Caki2 (cell line): ENCODE measurements around the gene LMCD1. TPM values are rescaled to one million over a fixed set of nuclear protein-coding genes. Genes with fewer than 3 reads are reported as not detected.
"Not testable (repeated sequence)": the region's sequence is repeated elsewhere in the genome, so short reads cannot be mapped to it uniquely, and the experiment has no call there.

ENCODE experiments used
- DNase-seq: peaks from one replicate; pipeline ENCODE4 v3.0.0-alpha.2; 2015; ENCODE audit warnings: low read depth
- in situ Hi-C: cut with HindIII; loops from 2 replicates; pipeline ENCODE4 v1.10.0; 2016; ENCODE audit warnings: low sequenced_read_pairs, low pct_unique_long_range_greater_than_20kb, mixed read lengths
- total RNA-seq: library from RNA; depleted of rRNA; stranded (reverse); fragments of >200 nt; shearing (Covaris generic); gene quantifications from 2 replicates; pipeline ENCODE4 v1.2.3, GENCODE V29; 2014; ENCODE audit warnings: low replicate concordance

Gene LMCD1
- total RNA-seq, 1 experiment from 2014 or later, result 50.1 TPM

DNA sequence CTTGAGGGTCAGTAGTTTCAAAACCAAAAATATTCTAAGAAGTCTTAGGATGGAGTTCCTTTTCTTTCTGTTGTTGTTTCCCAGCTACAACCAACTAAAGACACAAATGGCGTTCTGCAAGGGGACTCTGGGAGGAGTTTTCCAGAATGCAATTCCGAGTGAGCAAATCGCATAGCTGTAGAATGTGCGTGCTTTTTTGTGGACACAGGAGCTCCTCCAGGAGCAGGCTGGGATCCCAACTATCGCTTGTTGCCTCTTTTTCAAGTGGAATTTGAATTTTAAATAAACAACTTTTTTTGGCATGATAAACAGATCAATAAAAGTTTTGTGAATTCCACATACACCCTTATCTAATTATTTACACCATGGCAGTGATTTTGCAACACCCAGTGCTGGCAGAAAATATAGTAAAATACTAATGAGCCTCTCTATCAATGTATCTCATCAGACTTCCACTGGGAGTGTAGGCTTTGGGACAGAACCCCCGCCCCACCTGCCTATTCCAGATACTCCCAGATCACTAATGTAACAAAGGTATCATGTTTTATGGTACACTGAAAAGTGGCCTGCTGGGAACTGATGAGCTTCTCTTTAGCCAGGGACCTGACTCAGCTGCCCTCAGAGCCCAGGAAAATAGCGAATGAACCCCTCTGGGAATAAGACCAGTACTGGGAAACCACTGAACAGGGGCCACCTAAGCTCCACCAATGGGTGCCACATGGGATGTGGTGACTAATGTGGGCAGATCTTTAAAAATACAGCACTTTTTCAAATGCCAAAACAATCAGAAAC, 66.4 kb downstream of the LMCD1 start:
- in situ Hi-C loops, result no loop called here
- no peak for DNase-seq

DNA sequence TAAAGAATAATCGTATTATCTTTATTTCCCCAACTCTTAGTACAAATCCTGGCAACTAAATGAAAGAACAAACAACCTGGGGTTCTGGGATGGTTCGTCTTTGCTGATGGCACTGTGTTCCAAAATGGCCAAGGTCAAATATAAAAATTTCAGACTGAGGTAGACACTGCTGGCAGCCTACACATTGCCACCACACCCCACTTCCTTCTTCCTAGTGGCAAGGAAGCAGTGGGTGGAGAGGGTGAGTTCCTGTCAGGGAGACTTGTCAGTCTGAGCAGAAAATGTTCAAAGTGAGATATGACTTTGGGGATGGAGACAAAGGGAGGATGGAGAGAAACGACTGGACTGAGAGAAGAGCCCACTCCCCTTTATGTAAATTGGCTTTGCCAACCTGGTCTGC, 69.6 kb downstream of the LMCD1 start:
- no peak for DNase-seq
- in situ Hi-C loops, result no loop called here

DNA sequence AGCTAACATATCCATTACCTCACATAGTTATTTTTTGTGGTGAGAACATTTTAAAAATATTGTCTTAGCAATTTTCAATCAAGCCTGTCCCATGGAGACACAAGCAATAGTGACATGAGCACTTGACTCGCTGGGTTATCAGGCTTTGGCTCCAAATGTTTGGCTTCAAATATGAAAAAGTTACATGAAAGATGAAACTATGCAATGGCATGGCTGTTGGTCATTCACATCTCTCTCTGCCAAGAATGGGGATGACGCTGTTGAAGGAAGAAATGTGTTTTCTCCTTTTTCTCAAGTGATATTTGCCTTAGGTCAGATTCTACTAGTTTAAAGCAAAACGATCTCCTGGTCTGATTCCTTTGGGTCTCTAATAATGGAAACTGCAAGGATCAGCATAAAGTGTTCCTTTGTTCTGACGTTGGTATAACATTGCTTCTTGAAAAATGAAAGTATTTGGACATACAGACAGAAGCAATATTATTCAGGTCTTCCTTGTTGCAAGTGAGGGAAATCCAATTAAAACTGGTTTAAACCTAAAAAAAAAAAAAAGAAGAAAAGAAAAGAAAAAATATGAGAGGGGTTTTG, 71.8 kb downstream of the LMCD1 start:
- no peak for DNase-seq
- in situ Hi-C loops, result no loop called here

DNA sequence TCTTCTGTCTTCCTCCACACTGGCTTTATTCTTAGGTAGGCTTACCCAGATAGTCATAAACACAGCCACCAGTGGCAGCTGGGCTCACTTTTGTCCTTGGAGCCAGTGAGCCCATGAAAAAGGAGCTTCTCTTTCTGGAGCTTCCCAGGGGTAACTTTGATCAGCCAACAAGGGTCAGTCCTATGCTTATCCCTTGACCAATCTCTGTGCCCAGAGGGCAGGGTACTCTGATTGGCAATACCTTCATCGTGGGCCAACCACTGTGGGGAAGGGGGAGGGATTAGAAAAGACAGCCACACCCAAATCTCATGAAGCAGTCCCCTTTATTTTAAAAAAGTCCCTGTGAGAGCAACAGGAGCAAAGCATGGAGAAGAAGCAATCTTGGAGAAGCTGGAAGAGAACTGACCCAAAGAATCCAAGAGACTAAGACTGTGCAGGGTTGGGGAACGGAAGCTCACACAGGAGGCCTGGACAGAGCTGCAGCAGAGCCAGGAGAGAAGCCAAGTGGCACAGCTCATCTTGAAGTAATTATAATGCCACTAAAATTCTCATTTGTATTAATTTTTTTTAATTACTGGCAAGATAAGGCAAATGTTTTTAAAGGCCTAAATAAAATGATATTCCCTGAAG, 72.5 kb downstream of the LMCD1 start:
- in situ Hi-C loops, result no loop called here
- no peak for DNase-seq

DNA sequence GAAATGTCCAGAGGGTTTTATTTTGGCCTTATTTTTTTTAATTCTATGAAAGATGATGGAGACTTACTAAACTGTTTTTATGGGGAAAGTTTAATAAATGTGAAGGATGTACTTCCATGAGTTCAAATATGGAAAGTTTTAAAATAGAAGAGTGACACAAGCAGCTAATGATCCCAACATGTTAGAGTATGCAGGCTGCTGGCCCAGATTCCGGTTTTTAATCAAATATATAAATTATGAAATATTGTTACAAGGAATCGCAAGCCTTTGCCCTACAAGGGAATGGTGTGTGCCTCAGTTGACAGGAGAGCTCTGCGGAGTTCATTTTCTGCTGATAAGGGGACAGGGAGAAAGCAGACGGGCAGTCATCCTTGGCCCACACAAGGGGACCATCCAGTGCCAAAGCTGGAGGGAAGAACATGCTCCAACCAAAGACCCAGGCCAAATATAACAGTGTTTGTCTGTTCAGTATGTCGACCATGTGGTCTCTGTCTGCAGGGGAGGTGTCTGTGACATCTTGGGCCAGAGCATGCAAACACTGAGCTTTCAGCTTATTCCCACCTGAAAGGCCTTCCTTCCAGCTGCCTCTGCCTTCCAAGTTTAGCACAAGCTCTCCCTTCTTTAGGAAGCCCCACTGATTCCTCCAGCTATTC, 73.2 kb downstream of the LMCD1 start:
- no peak for DNase-seq
- in situ Hi-C loops, result no loop called here

DNA sequence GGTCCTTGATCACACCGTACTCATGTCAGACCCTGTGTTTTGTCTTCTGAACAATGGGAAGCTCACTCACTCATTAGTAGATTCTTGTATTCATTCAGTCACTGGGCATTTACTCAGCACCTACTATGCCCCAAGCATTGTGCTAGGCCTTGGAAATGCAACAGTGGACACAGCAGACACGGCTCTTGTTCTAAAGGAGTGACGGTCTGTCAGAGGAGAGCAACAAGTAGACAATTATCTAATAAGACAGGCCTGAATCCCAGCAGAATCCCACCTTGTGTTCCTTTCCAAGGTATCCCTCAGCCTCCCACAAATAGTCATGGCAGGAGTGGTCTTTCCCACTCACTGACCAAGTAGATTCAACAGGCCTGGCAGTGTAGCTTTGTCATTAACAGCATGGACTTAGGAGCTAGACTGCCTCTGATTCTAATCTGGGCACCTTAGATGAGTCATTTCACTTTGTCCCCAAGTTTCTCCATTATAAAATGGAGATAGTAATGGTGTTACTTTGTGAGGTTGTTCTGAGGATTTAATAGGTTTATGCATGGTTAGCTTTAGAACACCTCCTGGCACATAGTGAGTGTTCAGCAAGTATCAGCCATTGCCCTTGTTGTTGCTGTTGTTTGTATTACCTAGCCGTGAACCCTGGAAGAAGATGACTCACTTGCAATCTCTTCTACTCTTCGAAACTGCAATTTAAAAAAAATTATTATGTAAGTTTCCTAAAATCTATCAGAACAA, 73.9 kb downstream of the LMCD1 start:
- DNase-seq, result peak; percentile 89
- in situ Hi-C loops, result no loop called here

DNA sequence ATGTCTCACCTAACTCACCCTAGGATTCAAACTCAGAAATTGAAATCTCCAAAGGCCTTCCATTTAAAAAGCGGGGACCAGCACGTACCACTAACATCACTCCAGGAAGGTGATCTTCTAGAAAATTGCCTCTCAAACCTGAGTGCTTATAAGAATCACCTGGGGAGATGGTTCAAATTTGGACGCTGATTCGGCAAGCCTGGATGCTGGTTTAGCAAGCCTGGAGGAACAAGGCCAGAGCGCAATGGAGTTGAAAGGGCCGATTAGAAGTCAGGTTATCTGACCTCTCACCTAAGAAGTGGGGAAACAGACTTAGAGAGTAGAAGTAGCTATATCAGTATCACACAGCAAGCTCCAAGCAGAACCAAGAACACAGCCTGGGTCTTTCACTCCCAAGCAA, 74.8 kb downstream of the LMCD1 start:
- DNase-seq, result peak; percentile 6
- in situ Hi-C loops, result no loop called here

DNA sequence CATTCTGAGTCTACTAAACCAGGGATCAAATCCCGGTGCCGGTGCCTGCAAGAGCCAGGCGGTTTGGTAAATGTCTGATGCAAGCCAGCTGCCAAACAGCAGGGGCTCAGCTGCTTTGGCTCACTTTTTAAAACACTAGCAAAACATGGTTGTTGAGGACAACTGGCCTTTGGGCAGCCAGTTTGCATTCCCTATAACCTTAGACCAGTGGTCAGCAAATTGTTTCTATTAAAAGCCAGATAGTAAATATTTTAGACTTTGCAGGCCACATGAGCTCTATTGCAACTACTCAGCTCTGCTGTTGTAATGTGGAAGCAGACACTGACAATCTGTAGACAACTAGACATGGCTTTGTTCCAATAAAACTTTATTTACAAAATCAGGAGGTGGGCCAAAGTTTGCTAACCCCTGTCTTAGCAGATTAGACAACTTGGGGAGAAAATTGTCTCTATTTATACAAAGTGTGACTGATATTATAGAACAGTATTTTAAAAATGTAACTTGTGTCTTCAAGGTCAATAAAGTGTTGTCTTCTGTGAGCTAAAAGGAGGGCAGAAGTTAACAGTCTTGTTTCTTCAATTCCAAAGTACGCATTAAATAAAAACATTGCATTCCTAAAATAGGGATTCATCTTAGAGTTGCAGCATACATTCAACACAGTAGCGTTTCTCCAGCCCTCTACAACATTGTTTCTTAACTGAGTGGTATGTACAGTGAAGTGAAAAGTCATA, 75.4 kb downstream of the LMCD1 start:
- in situ Hi-C loops, result no loop called here
- DNase-seq, result peak; percentile 14

DNA sequence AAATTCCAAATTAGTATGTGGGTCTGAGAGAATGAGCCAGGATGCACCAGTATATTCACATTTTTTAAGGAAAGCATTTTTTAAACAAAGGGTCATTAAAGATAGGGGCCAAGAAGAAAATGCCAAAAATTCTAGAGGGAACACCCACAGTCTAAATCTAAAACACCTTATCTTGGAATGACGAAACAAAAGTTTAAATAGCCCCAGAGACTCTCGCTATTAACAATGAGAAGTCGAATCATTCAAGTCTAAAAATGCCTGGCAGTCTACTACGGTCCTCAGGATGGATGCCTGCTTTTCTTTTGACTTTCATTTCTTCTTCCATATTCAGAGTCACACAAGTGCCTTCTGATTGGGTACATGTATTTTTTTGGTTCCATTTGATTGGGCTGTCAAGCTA, 76.7 kb downstream of the LMCD1 start:
- in situ Hi-C loops, result no loop called here
- DNase-seq, result no peak

DNA sequence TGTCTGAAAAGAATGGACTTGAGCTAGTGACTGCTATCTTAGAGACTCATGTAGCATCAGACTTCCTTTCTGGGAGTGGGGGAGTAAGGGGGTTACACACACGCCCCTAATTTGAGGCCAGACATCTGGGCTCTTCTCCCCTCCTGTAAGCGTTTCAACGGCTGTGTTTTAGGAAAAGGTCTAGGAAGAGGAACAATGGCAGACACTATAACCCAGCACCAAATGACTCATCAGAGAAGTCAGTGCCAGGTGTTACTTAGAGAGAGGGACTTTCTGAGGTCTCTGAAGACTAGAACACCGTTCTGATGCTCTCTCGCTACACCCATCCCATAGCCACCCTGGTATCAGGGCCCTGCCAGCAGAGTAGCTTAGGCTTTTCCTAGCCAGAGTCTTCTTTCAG, 77.5 kb downstream of the LMCD1 start:
- no peak for DNase-seq
- in situ Hi-C loops, result no loop called here

DNA sequence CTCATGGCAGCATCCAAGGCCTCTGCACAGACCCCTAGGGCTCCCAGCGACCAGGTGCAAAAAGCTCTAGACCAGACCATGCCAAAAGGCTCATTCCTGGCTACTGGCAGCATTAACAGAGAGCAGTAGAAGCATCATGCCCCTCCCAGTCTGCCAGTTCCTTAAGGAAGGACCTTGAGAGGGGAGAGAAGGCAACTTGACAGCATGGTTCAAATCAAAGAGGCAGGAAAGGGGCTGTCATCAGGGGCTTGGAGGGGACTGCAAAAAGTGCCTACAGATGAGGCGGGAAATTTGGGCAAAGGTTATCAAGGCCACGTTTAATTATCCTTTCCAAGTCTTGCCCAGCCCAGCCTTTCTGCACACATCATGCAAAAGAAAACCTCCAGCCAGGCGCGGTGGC, 78.3 kb downstream of the LMCD1 start:
- DNase-seq, result no peak
- in situ Hi-C loops, result no loop called here

DNA sequence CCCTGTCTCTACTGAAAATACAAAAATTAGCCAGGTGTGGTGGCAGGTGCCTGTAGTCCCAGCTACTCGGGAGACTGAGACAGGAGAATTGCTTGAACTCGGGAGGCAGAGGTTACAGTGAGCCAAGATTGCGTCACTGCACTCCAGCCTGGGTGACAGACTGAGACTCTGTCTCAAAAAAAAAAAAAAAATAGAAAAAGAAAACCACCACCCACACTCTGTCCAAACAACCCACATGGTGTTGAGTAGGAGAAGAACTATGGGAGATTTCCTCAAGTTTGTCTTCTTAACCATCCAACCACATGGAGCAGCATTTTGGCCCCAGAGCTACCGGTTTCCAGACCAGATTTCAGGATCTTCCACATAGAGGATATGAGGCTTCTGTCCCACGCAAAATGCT, 78.8 kb downstream of the LMCD1 start:
- DNase-seq, in situ Hi-C loops: not testable (repeated sequence)

DNA sequence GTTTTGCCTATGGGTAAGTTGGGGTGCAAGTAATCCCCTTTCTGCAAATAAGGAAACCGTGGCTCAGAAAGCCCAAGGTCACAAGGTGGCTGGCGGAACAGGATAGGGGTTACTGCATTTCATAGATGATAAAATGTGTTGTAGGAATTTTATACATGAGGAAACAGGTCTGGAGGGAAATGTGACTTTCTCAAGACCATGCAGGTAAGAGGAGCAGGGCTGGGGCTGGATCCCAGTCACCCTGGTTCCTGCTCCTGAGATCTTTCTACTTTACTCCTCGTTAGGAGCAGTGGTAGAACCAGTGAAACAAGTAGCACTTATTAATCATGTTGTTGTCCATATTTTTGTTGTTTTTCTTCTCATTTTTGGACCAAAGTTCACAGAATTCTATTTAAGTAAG, 79.8 kb downstream of the LMCD1 start:
- in situ Hi-C loops, result no loop called here
- DNase-seq, result no peak

DNA sequence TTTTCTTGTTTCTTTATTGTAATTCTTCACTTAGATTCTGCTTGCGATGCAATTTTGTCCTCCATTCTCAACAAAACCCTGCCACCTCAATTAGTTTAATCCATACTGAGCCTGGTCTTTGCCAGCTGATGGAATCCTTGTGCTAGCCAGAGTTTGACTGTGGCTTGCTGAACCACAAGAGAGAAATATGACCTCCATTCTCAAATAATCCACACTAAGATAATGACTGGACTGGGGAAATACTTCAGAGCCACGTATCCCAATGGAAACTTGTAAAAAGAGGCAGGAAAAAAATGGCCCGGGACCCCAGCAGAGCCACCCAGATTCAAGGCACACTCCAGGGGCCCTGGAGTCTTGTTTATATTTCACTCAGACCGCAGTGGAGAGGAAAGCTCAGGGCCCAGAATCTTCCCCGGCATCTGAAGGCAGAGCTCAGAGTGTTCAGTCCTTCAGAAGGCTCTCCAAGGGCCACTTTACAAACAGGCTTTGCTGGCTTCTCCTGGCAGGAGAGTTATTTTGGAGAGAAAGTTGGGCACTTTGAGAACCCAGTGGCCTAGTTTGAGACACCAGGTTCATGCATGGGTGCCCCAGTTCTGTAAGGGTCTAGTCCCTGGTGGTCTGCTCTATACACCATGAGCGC, 80.3 kb downstream of the LMCD1 start:
- in situ Hi-C loops, result no loop called here
- DNase-seq, result no peak

DNA sequence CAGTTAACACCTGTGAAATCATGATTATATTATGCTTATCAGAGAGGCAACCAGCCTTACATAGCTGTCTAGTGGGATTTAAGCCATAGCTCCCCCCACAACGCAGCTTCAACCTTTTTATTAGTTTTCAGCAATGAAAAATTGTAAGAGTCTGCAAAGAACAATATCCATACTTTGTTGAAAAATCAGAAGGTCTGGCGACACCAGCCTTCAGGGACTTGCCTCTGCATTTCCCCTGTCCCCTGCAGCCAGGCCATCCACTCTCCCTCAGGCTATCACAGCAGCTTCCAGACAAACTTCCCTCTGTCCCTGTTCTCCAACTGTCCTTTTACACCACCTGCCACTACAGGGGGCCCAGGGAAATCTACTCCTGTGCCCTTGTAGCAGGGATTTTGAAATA, 83.0 kb downstream of the LMCD1 start:
- no peak for DNase-seq
- in situ Hi-C loops, result no loop called here

DNA sequence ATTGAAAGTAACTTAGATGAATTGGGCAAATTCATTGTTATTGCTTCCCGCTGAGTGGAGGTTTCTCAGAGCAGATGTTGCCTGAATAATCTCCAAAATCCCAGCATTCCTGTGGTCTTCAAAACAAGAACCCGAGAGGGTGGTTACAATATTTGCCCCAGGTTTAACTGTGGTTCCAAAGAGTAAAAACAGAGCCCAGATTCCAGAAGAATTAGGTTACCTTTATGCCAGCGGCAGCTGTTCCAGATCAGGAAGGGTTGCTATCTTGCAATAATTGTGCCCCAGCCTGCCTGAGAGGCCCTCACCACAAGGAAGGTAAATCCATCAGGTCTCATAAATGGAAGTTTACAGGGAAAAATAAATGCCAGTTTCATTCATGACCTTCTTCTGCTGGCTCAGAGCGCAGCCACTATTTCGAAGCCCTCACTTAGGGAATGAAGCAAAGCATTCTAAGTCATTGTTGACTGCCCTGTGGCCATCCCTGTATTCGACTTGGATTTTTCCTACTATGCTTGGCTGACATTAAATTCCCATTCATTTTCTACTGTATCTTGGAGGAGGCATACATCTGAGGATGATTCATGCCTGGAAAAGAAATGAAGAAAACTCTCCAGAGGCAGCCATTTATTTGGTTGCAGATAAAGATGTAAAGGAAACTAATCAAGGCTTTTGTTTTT, 88.4 kb downstream of the LMCD1 start:
- no peak for DNase-seq
- in situ Hi-C loops, result no loop called here
